T-helper 22 cell (primary cell): ENCODE data around the gene BANF1.
A peak's percentile ranks its signal among the peaks of the same experiment; 100 is the strongest.

Experiments
- DNase-seq: peaks from one replicate; pipeline ENCODE4 v3.0.0-alpha.2; 2020; ENCODE audit warnings: low read depth

The BANF1 gene

GRCh38 chr11:66039765-66040164 lies 37.5 kb downstream of the BANF1 start:
- no peak for DNase-seq

DNA sequence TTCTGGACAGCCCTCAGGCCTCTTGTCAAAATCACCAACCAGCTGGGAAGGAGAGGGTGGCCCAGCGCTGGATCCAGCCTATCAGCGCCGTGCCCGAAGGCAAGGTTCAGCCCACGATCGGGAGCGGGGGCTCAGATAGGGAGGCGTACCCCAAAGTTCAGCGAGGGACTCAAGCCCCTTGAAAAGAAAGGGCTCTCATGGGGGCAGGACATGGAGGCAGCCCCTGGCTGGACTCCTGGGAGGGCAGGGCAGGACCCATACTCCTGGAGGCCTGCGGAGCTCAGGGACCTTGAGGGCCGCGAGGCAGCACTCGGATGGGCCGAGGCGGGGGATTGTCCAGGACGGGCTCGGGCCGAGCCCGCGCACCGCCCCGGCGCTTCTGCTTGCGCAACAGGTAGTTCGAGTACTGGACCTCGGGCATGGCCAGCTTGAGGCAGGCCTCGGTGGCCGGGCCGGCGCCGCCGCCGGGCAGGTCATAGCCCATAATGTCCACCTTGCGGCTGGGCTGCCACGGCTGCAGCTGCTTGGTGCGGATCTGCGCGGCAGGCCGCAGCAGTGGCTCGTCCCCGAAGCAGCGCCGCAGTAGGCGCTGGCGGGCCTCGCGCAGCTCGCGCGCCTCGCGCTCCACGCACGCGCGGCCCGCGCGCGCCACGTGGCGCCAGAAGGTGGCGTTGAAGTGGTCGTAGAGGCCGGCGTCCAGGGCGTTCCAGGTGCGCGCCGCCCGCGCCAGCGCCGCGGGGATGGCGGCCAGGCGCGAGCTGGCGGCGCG lies 40.1 kb downstream of the BANF1 start:
- no peak for DNase-seq

GRCh38 chr11:66042996-66043906 lies 40.9 kb downstream of the BANF1 start:
- no peak for DNase-seq

- DNase-seq = peak; percentile 6
Measured at GRCh38 chr11:66044757-66045156, 42.5 kb downstream of the BANF1 start.

DNA sequence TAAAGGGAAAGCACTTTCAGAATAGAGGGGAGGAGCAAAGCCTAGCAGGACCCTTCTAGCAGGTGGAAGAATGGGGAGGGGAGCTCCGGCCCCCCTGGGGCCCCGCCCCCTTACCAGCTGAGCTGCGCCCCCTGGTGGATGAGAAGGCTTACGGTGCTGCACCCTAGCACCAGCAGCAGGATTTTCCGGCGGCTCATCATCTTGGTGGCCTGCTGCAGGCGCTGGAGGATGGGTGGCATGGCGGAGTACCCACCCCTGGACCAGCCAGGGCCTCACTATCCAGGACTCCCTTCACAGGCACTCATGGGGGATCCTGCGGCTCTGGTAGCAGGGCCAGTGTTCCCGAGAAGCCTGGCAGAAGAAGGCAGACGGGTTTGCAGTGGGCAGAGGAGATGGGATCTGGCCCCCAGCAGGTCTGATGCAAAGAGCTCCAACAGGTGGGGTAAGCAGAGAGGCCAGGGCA lies 42.9 kb downstream of the BANF1 start:
- peak; percentile 69 for DNase-seq

DNA sequence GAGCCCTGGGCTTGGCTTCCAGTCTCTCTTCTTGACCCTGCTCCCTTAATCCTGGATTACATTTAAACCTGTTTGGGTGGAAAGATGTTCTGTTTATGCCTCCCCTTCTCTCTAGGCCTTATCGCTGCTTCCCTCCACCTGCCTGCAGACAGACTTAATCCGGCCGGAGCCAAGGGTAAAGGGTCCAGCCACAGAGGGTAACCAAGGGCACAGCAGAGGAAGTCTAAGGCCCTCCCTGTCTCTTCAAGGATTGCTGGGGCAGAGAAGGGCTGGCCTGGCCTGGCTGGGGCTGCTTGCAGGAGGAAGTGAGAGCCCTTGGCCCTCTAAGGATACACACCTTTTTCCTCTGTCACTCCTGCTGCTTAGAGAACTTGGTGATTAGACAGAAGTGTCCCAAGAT lies 44.6 kb downstream of the BANF1 start:
- DNase-seq = no peak

DNA sequence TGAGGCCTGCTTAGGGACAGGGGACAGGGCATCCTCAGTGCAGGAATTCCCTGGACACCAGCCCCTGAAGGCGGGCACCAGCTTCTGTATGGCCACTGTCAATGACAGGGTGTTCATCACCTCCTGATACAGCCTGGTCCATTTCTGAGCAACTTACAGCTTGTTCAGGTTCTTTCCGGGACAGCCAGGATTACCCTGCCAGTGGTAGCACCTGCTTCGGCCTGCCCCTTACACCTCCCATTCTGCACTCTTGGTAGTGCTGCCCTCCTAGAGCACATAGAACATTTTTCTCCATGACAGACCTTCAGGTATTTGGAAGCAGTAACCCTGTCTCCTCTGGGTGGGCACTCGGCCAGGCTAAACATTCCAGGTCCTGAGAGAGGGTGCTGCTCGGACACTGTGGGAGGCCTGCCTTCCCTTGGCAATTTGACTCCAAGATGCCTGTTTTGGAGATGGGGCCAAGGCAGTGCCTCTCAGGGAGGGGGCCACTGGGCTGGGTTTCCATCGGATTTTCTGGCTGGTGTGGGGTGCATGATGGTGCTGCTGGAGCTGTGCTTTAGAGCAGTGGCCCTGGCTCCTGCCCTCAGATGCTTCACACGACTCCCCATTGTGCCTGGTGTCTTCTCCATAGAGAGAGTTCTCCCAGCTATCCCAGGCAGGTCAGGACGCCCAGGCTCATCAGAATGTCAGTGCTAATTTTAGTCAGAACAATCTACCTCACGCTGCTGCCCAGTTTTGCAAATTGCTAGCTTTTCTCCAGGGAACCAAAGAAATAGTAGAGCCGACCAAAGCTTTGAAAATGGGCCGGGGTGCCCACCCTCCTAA lies 45.5 kb downstream of the BANF1 start:
- no peak for DNase-seq

GRCh38 chr11:66048547-66049323 lies 46.4 kb downstream of the BANF1 start, which contains the start of gene GAL3ST3:
GAL3ST3 (minus strand) TSS chr11:66049161; CDS start chr11:66045415, 3,746 bp downstream.
- no peak for DNase-seq

DNA sequence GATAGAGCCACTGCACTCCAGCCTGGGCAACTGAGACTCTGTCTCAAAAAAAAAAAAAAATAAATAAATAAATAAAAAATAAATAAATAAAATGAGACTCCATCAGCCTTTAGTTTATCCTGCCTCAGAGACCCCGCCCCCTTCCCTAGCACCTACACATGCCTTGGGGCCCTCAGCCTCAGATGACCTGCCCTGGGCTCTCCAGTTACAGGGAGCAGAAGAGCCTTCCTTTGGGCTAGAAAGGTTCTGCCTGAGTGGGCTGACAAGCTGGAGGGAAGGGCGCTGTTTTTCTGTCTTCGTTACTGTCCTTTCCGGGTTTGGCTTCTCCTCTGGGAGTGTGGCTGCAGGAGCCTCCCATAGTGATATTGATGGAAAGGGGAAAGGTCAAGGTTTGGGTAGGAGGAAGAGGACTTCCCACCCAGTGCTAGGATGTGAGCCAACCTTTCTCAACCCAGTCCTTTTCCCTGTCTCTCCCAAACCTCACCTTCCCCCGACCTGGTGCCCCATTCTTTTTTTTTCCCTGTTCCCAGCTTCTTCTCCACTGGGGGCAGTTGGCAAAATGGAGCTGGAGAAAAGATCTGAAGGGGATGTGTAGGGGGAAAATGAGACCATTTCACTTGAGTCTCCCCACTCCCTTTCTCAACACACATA lies 48.4 kb downstream of the BANF1 start:
- DNase-seq = no peak

- no peak for DNase-seq
Measured at GRCh38 chr11:66051371-66051765, 49.1 kb downstream of the BANF1 start.

DNA sequence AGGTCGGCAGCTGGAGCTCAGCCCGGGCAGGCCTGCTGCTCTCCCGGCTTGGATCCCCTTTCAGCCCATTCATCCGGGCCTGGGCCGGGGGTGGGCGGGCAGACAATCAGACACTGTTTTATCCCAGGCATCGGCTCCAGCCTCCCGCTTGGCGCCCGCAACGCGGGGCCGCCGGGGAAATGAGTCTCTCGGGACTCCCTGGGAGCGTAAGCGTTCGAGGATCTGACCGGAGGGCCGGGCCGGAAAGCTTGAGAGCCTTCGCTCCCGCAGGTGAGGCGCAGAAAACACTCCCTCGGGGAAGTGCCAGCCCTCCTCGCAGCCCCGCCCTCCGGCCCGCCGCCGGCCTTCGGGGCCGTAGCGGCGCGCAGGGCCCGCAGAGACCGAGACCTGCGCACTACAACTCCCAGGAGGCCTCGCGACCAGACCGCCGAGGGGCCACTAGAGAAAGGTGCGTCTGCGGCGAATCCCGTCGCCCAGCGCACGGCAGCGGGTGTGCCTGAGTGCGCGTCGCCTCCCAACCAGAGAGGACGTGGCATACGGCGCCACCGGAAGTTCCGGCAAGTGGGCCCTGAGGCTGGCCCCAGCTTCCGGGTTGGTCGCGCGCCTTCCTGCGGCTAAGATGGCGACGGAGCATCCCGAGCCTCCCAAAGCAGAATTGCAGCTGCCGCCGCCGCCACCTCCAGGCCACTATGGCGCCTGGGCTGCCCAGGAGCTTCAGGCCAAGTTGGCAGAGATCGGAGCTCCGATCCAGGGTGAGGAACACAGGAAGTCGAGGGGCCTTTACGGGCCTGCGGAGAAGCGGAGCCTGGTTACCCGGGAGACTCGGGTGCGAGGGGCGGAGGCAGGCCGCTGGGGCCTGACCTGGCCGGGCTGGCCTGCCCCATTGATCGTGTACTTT lies 49.7 kb downstream of the BANF1 start, which contains the start of gene SF3B2:
TSS of gene SF3B2 (plus strand) at position 599 of the 898 bp plus-strand sequence. CDS start at position 620, 21 bp downstream.
- peak; percentile 96 for DNase-seq

GRCh38 chr11:66052664-66052982 lies 50.3 kb downstream of the BANF1 start:
- DNase-seq = no peak
